Stimulated activated CD4-positive, alpha-beta T cell treated with anti-CD3 and anti-CD28 coated beads, TNF-alpha, amount 100 ng/mL, for 4 hours (primary cell): ENCODE results near the gene HS3ST3A1.
"Not testable (repeated sequence)": the region's sequence is repeated elsewhere in the genome, so short reads cannot be mapped to it uniquely, and the experiment has no call there.

Experiments used
- DNase-seq, 3 experiments: peaks; one replicate each; pipeline ENCODE4 v3.0.0-alpha.2; 2020; ENCODE audit warnings: low read depth in 3 of 3

The HS3ST3A1 gene

GRCh38 chr17:13538841-13539411, 62.8 kb downstream of the HS3ST3A1 start:
- DNase-seq: no peak

DNA sequence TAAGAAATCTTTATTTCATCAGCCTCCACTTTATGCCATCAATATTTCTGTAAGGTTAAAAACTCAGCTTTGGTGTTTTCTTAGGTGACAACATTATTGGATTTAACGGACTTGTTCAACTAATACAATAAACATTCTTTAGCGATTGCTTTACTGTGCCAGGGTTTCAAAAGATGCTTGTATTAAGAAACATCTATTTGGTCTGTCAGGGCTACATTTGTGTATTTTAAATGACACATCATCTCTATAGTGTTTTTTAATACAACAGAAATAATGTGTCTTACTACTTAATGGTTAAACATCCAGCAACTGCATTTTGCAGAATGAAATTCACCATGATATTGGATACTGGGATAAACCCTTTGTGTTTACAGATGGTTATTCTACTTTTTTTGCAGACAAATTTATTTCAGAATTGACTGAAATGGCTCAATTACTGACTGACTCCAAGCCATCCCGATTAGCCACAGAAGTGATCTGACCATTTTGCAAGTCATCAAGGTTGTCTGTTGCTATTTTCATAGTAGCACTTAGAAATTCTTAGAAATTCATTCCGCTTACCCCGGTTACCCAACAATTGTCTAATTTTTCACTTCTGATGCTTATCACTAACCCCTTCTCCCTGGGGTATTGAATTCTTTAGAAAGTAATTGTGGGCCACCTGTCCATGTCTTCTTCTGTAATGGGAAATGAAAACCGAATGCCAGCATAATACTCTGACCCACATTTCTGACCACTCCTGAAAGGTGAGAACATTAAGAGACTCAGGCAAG, 63.7 kb downstream of the HS3ST3A1 start:
- no peak for DNase-seq

- DNase-seq: no peak
Observed at GRCh38 chr17:13537167-13537731, 64.5 kb downstream of the HS3ST3A1 start.

DNA sequence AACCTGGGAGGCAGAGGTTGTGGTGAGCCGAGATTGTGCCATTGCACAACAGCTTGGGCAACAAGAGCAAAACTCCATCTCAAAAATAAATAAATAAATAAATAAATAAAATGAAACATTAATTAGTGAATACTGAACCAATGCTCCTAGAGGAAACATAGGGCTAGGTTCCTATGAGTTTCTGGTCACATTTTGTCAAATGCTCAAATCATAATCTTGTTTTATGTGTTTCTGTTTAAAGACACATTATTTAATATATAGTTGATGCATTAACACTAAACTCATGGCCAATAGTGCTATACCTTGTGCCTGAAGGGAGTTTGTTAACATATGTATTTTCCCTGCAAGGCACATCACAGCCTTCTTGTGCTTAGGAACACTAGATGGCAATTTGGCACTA, 66.8 kb downstream of the HS3ST3A1 start:
- DNase-seq: no peak

DNA sequence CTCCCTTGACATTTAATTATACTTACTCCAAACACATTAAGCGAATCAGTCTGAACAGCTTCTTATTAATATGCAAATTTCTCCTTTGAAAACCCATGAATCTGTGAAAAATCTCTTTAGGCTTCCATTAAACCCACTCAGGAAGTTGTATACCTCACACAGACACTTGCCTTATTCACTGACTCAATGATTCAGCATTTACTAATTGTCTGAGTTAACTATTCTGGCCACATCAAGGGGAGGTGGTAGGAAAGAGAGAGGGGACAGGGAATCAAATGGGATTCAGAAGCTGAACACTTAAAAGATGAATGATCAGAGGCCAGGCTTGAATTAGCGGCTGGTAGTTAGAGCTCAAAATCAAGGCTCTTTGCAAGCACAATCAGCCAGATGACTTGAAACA, 70.0 kb downstream of the HS3ST3A1 start:
- no peak for DNase-seq

- DNase-seq: no peak
Observed at GRCh38 chr17:13525876-13526275, 75.9 kb downstream of the HS3ST3A1 start.

DNA sequence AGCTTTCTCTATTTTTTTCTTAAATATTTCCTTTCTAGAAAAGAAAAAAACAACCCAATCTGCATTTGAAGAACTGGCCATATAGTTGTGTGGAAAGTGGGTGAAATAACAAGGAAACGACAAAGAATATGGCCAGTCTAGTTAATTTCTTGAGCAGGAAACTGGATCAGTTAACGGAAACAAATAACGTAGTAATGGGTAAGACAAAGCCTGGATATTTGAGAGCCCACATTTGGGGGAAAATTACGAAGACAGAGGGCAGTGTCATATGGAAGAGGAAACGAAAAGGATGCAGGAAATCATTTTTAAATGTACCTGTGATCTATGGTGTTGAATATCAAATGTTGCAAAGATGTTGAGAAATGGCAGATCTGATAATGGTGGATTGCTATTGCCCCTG, 78.6 kb downstream of the HS3ST3A1 start:
- DNase-seq: no peak

GRCh38 chr17:13522749-13523148, 79.0 kb downstream of the HS3ST3A1 start:
- DNase-seq: no peak

- DNase-seq: no peak
Observed at GRCh38 chr17:13521784-13522183, 79.9 kb downstream of the HS3ST3A1 start.

DNA sequence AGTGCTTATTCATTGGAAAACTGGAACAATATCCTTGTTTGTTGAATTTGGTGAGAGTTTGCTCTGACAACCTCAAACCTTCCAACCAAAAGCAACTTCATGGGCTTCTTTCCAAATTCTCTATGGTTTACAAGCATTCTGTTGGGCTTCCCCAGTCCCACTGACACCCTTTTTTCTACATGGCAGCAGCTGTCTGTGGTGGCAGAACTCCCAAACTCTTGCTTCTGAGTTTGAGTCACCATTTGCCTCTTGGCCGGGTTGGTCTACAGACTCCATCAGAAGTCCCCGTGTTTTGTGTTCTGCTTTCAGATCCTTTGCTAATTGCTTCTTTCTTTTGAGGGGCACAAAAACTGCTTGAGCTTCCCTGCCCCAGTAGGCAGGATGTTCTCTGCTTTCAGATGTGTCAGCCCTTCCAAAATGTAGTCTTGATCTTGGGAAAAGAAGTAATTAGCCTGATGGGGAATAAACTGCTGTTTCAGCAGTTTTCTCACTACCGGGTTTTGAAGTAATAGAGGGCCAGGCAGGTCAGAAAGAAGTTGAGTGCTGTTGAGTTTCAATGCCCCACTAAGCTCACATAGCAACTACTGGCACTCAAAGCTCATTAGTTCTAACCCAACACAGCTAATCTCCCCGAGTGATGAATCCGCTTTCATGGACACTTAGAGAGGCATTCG, 80.7 kb downstream of the HS3ST3A1 start:
- DNase-seq: no peak

GRCh38 chr17:13518261-13519000, 83.3 kb downstream of the HS3ST3A1 start:
- DNase-seq: no peak

- no peak for DNase-seq
Observed at GRCh38 chr17:13513039-13513405, 88.7 kb downstream of the HS3ST3A1 start.

GRCh38 chr17:13510062-13510461, 91.7 kb downstream of the HS3ST3A1 start:
- DNase-seq: no peak

- DNase-seq: no peak
Observed at GRCh38 chr17:13509527-13509926, 92.2 kb downstream of the HS3ST3A1 start.

DNA sequence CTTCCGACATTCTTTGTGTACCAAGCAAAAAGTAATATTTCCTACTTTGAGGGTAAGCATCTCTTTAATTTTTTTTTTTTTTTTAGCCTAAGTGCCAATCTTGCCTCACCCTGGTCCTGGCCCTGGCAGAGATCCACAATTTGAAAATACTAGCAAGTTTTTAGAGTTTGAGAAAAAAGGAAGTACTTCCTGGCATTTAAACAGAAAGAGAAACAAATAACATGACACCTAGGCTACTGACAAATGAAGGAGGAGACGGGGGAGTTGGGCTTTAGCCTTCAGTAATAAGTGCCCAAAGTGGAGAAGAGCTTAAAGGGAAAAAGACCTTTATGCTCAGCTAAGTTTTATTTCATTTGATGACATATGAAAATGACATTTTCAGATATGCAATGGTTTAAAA, 92.8 kb downstream of the HS3ST3A1 start:
- no peak for DNase-seq

DNA sequence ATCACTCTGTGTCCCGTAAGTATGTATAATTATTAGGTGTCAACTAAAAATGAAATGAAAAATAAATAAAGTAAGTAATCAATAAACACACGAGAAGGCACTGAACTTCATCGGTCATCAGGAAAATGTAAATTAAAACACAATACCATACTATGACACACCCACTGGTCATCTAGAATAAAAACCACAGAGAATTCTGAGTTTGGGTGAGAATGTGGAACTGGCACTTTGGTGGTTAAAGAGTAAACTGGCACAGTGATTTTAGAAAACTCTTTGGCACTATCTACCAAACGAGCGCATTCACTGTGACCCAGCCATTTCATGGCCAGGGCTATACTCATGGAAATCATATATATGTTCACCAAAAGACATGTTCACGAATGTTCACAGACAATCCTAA, 98.2 kb downstream of the HS3ST3A1 start:
- no peak for DNase-seq

DNA sequence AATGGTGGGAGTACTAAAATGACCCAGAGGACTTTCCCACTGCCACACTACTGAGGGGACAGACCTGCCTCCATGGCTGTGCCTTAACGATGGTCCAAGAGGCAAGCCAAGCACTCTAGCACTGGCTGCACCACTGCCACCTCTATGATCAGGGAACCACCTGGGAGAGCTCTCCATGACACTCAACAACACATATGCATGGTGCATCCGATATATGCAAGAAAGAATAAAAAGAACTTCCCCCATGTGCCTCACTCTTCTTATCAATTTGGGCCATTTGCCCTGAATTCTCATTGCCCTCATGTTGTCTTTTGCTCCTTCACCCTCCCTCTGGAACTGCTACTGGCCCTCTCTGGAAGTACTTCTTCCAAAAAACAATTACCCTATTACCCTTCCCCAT, 99.5 kb downstream of the HS3ST3A1 start:
- no peak for DNase-seq

DNA sequence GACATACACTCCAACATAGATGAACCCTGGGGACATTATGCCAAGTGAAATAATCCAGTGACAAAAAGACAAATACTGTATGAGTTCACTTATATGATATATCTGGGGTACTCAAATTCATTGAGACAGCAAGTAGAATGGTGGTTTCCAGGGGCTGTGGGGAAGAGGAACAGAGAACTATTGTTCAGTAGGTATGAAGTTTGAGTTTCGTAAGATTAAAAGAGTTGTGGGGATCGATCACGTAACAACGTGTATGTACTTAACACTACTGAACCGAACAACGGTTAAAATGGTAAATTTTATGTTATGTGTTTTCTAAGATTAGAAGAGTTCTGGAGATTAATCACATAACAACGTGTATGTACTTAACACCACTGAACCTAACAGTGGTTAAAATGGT, 100.8 kb downstream of the HS3ST3A1 start:
- no peak for DNase-seq

DNA sequence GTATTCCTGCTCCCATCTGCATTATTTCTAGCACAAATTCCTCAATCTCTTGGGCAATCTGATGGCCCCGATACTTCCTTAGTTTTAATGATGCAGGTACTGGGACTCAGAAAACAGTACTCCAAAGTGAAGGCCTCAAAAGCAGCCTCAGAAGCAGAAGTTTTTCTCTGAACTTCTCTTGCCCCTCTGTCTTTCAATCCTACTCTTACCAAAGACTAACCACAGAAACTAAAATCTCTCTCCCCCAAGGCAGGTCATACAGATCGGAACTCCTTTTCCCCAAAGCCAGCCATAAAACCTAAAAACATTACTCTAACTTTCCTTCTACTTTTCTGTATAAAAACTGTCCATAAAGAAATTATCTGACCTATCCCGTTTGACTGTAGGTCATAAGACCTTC, 103.5 kb downstream of the HS3ST3A1 start:
- no peak for DNase-seq

- DNase-seq: not testable (repeated sequence)
Observed at GRCh38 chr17:13496553-13497056, 105.1 kb downstream of the HS3ST3A1 start.

GRCh38 chr17:13495423-13495822, 106.3 kb downstream of the HS3ST3A1 start:
- no peak for DNase-seq

GRCh38 chr17:13492737-13493122, 109.0 kb downstream of the HS3ST3A1 start:
- no peak for DNase-seq
